Osteocyte (in vitro differentiated cells): ENCODE results near the gene MFSD11. TPM values are rescaled to one million over a fixed set of nuclear protein-coding genes. Genes with fewer than 3 reads are reported as not detected.
"Not testable (repeated sequence)": the region's sequence is repeated elsewhere in the genome, so short reads cannot be mapped to it uniquely, and the experiment has no call there.

Experiments used
- DNase-seq: peaks from one replicate; pipeline ENCODE4 v3.0.0; 2021; ENCODE audit warnings: mixed read lengths; ENCODE audit not compliant: unreplicated experiment; ENCODE audit errors: extremely low spot score
- H3K27ac Mint-ChIP-seq: one replicate; pipeline ENCODE4 v1.8.0; 2021; ENCODE audit warnings: mild to moderate bottlenecking, mixed read lengths; ENCODE audit not compliant: unreplicated experiment
- H3K27me3 Mint-ChIP-seq: one replicate; pipeline ENCODE4 v1.8.0; 2021; ENCODE audit warnings: mixed read lengths; ENCODE audit not compliant: unreplicated experiment
- H3K36me3 Mint-ChIP-seq: one replicate; pipeline ENCODE4 v1.8.0; 2021; ENCODE audit warnings: mixed read lengths; ENCODE audit not compliant: unreplicated experiment
- H3K4me1 Mint-ChIP-seq: one replicate; pipeline ENCODE4 v1.8.0; 2021; ENCODE audit warnings: mixed read lengths; ENCODE audit not compliant: unreplicated experiment
- H3K4me3 Mint-ChIP-seq: one replicate; pipeline ENCODE4 v1.8.0; 2021; ENCODE audit warnings: mild to moderate bottlenecking, moderate library complexity, mixed read lengths; ENCODE audit not compliant: unreplicated experiment
- H3K9me3 Mint-ChIP-seq: one replicate; pipeline ENCODE4 v1.8.0; 2021; ENCODE audit warnings: mixed read lengths; ENCODE audit not compliant: unreplicated experiment
- total RNA-seq: library from RNA; stranded (reverse); gene quantifications from 2 replicates; pipeline ENCODE4 v1.2.1, GENCODE V29; 2021
- TF ChIP-seq, protein P1 (sequence below): fragments of 200-600 bp; sonication (generic); IDR thresholded peaks from 2 replicates; pipeline ENCODE4 v1.5.0; 2021; ENCODE audit warnings: antibody characterized with exemption, mild to moderate bottlenecking, moderate library complexity

MFSD11 gene
- total RNA-seq, 1 donor from 2014 or later: 33.0 TPM

DNA sequence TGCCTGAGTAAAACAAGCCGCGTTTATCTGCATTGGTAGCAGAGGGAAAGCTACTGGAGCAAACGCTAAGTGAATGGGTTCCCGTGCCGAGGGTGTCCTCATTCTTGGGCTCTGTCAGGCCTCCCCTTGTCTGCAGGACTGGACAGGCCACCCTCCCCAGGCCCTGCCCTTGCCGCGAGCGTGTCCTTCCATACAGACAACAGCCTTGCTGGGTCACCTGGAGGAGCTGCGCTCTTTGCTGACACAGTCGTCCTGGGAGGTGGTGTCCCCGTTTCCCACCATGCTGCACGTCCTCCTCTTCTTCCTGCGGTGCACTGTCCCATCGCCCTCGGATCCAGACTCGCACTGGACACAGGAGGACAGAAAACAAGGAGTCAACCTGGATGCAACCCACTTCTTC is 19.4 kb upstream of the MFSD11 start:
- H3K27me3 Mint-ChIP-seq: no peaks in the 10 kb centered on the region

GRCh38 chr17:76720211-76720610 is 17.7 kb upstream of the MFSD11 start:
- no peak for DNase-seq
- Mint-ChIP-seq H3K27ac (no peak overlapping the region), H3K36me3 (peaks cover 45% of the 10 kb centered on the region), H3K9me3 (no peaks in the 10 kb centered on the region), H3K27me3 (no peaks in the 10 kb centered on the region), H3K4me3 (no peak overlapping the region), H3K4me1 (peaks cover 18% of the 10 kb centered on the region)
- TF ChIP-seq, protein P1, sequence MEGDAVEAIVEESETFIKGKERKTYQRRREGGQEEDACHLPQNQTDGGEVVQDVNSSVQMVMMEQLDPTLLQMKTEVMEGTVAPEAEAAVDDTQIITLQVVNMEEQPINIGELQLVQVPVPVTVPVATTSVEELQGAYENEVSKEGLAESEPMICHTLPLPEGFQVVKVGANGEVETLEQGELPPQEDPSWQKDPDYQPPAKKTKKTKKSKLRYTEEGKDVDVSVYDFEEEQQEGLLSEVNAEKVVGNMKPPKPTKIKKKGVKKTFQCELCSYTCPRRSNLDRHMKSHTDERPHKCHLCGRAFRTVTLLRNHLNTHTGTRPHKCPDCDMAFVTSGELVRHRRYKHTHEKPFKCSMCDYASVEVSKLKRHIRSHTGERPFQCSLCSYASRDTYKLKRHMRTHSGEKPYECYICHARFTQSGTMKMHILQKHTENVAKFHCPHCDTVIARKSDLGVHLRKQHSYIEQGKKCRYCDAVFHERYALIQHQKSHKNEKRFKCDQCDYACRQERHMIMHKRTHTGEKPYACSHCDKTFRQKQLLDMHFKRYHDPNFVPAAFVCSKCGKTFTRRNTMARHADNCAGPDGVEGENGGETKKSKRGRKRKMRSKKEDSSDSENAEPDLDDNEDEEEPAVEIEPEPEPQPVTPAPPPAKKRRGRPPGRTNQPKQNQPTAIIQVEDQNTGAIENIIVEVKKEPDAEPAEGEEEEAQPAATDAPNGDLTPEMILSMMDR: no peak

More for the DNA sequence above, 19.4 kb upstream of the MFSD11 start:
- H3K36me3 Mint-ChIP-seq: peaks cover 49% of the 10 kb centered on the region
- H3K4me1 Mint-ChIP-seq: peaks cover 18% of the 10 kb centered on the region
- TF ChIP-seq, protein P1: no peak
- H3K27ac Mint-ChIP-seq: no peak overlapping the region
- no peak for DNase-seq
- H3K4me3 Mint-ChIP-seq: no peak overlapping the region
- no peaks in the 10 kb centered on the region for H3K9me3 Mint-ChIP-seq

GRCh38 chr17:76720941-76721340 is 17.0 kb upstream of the MFSD11 start:
- no peaks in the 10 kb centered on the region for H3K27me3 Mint-ChIP-seq
- no peak for DNase-seq
- H3K36me3 Mint-ChIP-seq: peaks cover 47% of the 10 kb centered on the region
- no peak overlapping the region for H3K4me3 Mint-ChIP-seq
- H3K4me1 Mint-ChIP-seq: peaks cover 23% of the 10 kb centered on the region
- H3K9me3 Mint-ChIP-seq: no peaks in the 10 kb centered on the region
- TF ChIP-seq, protein P1: no peak
- H3K27ac Mint-ChIP-seq: peak overlapping the region; percentile 16

DNA sequence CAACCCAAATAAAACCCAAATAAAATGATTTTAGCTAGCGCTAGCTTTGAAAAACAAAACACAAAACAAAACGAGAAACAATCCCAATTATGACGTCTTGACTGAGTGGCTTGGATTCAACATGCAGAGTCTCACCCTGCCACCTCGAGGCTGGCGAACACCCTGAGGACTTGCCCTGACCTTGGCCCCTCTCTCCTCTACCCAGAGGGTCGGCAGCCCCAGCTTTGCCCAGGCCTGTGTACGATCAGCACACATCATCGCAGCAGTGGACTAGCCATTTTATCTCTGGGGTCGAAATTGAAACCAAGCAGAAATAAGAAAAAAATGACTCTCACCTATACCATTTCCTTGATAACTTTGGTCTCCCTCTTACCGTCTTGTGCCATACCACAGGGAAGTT is 16.5 kb upstream of the MFSD11 start:
- no peaks in the 10 kb centered on the region for H3K27me3 Mint-ChIP-seq
- peaks cover 44% of the 10 kb centered on the region for H3K36me3 Mint-ChIP-seq
- H3K4me3 Mint-ChIP-seq: no peak overlapping the region
- DNase-seq: no peak
- no peaks in the 10 kb centered on the region for H3K9me3 Mint-ChIP-seq
- peaks cover 17% of the 10 kb centered on the region for H3K4me1 Mint-ChIP-seq
- peak overlapping the region; percentile 13 for H3K27ac Mint-ChIP-seq
- TF ChIP-seq, protein P1: no peak

DNA sequence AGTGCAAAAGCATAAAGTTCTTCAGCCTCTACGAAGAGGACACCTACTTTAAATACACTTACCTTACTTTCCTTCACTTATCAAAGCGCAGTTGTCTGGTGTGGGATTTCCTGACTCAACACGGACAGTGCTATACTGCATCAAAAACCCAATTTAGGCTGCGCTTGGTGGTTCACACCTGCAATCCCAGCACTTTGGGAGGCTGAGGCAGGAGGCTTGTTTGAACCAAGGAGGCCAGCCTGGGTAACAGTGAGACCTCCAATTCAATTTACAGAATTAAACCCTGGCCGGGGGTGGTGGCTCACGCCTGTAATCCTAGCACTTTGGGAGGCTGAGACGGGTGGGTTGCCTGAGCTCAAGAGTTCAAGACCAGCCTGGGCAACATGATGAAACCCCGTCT is 15.6 kb upstream of the MFSD11 start:
- Mint-ChIP-seq H3K36me3 (peaks cover 43% of the 10 kb centered on the region), H3K4me1 (peaks cover 13% of the 10 kb centered on the region), H3K27ac (peak overlapping the region; percentile 23), H3K4me3 (no peak overlapping the region), H3K9me3 (no peaks in the 10 kb centered on the region), H3K27me3 (no peaks in the 10 kb centered on the region)
- no peak for DNase-seq
- TF ChIP-seq, protein P1: no peak

DNA sequence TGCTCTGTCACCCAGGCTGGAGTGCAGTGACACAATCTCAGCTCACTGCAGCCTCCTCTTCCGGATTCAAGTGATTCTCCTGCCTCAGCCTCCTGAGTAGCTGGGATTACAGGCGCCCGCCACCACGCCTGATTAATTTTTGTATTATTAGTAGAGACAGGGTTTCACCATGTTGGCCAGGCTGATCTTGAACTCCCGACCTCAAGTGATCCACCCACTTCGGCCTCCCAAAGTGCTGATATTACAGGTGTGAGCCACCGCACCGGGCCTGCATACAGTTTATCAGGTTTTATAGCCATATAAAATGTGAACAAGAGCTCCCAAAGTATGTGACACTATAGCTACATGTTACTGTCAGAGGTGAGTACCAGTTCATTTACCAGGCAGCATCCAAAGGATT is 14.9 kb upstream of the MFSD11 start:
- H3K27me3 Mint-ChIP-seq, H3K4me3 Mint-ChIP-seq, H3K9me3 Mint-ChIP-seq, H3K27ac Mint-ChIP-seq, DNase-seq: not testable (repeated sequence)
- Mint-ChIP-seq H3K36me3 (peaks cover 40% of the 10 kb centered on the region), H3K4me1 (peaks cover 19% of the 10 kb centered on the region)
